GM12873 (cell line): Measurements from ENCODE around the gene PRPS1.

Experiments used
- TF ChIP-seq, protein P1 (sequence below): IDR thresholded peaks from 2 replicates; pipeline ENCODE4 v1.5.1; 2012; ENCODE audit warnings: low read depth, mild to moderate bottlenecking, moderate library complexity, low read length, control low read depth; ENCODE audit not compliant: insufficient read depth; ENCODE audit errors: missing control alignments

PRPS1 gene

DNA sequence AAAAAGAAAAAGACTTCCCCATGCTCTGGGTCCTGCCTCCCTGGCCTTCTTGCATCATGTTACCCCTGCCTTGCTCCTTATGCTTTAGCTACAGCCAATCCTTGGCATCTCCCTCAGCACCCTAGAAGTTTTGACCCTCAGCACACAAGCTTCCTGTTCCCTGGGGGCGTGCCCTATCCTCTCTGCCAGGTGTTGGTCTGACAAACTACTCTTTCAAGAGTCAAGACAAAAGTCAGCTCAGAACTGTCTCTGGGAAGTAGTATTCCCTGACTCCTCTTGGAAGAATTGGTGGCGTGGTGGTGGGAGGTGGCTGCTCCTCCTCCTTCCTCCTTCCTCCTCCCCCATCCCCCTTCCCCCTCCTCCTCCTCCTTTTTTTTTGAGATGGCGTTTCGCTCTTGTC is 41.0 kb downstream of the PRPS1 start:
- TF ChIP-seq, protein P1, sequence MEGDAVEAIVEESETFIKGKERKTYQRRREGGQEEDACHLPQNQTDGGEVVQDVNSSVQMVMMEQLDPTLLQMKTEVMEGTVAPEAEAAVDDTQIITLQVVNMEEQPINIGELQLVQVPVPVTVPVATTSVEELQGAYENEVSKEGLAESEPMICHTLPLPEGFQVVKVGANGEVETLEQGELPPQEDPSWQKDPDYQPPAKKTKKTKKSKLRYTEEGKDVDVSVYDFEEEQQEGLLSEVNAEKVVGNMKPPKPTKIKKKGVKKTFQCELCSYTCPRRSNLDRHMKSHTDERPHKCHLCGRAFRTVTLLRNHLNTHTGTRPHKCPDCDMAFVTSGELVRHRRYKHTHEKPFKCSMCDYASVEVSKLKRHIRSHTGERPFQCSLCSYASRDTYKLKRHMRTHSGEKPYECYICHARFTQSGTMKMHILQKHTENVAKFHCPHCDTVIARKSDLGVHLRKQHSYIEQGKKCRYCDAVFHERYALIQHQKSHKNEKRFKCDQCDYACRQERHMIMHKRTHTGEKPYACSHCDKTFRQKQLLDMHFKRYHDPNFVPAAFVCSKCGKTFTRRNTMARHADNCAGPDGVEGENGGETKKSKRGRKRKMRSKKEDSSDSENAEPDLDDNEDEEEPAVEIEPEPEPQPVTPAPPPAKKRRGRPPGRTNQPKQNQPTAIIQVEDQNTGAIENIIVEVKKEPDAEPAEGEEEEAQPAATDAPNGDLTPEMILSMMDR: no peak

DNA sequence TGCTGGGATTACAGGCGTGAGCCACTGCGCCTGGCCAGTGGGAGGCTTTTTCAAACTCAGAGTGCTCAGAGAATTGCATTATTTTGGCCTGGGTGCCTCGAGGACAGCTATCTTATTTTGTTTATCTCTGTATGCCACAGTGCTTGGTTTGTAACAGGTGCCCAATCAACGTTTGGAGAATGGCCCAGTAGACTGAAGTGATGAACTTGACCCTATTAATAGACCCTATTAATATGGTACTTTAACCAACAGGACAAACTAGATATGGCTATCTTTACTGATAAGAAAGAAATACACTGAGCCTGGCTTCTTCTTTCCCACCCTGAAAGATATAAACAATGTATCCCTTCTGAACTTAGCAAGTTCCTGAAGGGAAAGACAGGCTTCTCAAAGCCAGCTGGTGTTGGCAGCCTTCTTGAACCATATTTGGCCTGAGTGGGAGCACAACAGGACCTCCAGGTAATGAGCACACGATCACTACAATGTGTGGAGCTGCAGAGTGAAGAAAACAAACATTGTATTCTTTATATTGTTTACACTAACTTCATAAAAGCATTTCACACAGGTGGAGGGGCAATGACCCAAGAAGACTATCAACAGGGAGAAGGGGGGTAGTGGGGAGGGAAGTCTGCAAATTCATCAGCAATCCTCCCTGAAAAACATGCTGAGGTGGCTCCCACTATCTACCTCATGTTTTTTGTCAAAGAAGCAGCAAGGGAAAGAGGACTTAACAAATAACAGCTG is 41.7 kb downstream of the PRPS1 start:
- TF ChIP-seq, protein P1: no peak

DNA sequence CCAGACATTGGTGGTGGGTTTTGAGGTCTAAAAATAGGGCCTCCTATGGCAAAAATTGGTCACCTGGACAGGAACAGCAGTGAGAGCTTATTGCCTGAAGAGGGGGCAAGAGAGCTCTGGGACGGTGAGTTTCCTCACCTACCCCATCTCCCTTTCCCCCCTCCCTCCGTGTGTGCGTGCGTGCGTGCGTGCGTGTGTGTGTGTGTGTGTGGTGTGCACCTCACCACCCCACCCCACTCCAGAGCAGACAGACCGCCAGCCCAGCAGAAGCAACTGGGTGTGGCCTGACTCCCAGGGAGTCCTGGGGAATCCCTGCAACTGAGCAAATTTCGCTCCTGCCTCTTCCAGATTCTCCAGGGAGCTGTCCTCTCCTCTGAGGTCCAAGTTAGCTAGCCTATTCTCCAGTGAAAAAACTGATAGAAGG is 44.7 kb downstream of the PRPS1 start:
- TF ChIP-seq, protein P1: peak; percentile 84

DNA sequence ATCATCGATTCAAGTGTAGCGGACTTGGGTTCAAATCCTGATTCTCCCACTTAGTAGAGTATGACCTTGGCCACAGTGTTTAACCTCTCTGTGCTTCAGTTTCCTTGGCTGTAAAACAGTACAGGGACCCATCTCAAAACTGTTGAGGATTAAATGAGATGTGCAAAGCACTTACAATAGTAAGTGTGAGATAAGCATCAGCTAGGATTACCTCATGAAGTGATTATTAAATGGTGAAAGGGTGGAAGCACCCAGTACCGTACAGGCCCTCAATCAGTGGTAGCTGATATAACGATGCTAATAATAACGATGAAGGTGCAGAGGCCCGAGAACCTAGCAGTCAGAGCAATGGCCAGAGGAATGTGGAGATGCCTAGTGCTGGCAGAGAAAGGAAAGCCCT is 45.1 kb downstream of the PRPS1 start:
- TF ChIP-seq, protein P1: no peak

DNA sequence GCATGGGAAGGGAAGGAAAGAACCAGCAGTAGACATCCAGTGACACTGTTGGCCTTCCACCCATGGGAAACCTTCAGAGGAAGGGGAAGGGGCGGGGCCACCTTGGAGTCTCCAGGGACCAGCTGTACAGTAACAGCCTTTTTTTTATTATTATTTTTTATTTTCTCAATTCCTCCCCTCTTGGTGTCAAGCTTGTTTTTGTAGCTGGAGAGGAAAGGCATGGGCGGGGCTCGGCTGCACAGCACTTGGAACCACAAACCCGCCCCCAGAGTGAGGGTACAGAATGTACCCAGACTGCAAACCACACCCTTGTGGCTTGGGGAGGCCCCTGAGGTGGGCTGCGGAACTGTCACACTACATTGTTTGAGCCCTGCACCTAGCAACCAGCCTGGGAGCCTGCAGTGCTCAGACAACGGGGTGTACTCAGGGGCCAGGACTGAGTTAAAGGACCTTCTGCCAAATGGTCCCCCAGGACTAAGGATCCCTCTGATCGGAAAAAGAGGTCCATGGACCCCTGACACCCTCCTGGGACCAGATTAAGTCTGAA is 45.7 kb downstream of the PRPS1 start:
- TF ChIP-seq, protein P1: no peak

DNA sequence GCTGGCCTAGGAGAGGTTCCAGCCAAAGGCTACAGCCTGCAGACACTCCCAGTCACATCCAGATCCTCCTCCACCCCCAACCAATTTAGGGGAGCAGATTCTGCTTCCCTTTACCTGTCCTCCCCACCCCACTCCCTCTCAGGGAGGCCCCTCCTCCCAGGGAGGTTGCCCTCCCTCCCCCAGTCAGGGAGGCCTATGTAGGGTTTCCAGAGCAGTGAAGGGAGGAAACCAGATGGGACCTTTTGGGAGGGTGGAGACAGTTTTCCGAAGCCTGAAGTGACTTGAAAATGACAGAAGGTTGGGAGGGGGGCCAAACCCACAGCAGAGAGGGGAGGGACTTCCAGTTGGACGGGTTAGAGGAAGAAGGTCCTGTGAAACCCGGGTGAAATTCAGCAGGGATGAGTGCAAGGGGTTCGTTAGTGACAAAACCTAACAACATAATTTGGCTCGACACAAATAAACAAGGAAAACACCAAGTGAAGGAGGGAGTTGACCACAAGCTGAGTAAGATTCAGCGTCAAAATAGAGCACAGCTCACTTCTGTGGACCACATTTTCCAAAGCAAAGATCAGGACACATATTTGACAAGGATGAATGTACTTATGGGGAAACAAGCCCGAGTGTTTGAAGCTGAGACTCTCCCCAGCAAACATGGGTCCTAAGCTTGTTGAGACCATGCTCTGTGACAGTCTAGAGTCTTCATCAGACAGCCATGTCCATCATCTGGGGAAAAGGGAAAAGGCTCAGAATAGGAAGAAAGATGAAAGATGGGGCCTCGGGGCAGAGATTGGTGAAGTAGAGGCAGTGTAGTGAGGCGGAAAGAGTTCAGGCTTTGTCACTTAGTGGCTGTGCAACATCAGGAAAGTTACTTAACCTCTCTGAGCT is 46.4 kb downstream of the PRPS1 start:
- TF ChIP-seq, protein P1: no peak

DNA sequence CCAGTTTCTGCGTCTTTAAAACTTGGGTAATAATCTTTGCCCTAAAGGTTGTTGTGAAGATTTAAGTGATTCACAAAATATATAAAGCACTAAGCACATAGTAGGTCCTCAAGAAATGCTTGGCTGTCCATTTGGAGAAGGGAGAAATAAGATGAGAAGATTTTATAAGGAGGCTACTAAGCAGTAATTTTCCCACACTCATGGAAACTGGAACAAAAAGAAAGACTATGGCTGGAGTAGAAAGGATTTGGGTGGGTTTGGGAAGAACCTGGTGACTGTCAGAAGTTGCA is 47.0 kb downstream of the PRPS1 start:
- TF ChIP-seq, protein P1: no peak
